ENCODE results near the gene EID2B. TPM values are rescaled to one million over a fixed set of nuclear protein-coding genes. Genes with fewer than 3 reads are reported as not detected.

EID2B gene
- total and polyA plus RNA-seq, 10 of the 15 experiments (the other 5 are each of a cell fraction or from before 2014, with no cell fraction given) = 2.9 to 10.1 (median 5.0) TPM

GRCh38 chr19:39550197-39550596, 17.5 kb upstream of the EID2B start (continued):
- no peak for TF ChIP-seq POLR2AphosphoS2 (IDR thresholded peaks at IDR 0.05; ENCODE audit: low read depth, low read length)

GRCh38 chr19:39546599-39546998, 13.9 kb upstream of the EID2B start:
- Histone ChIP-seq H4K20me1 (ENCODE audit: control insufficient read depth, insufficient read depth) (no peaks in the 10 kb centered on the region), H3K4me3 (no peak overlapping the region), H3K4me2 (ENCODE audit: control insufficient read depth, insufficient read depth) (no peak overlapping the region), H3K36me3 (ENCODE audit: control insufficient read depth in 2 of 2, insufficient read depth in 2 of 2, low read length in 1 of 2) (no peaks in the 10 kb centered on the region), H3K27me3 (replicated peaks in 1 of 2; ENCODE audit: control insufficient read depth in 2 of 2, insufficient read depth in 2 of 2, low read length in 1 of 2) (no peaks in the 10 kb centered on the region; a peak in 1 of 4 replicates), H3K9me3 (replicated peaks; ENCODE audit: control insufficient read depth, insufficient read depth, low read length) (no peaks in the 10 kb centered on the region), H3K79me2 (ENCODE audit: control insufficient read depth, insufficient read depth, low read length) (no peaks in the 10 kb centered on the region), H3K9ac (ENCODE audit: control insufficient read depth, insufficient read depth, low read length) (no peak overlapping the region), H3K4me1 (ENCODE audit: control insufficient read depth, insufficient read depth, low read length) (peaks cover 1% of the 10 kb centered on the region), H2AFZ (ENCODE audit: control insufficient read depth, low read depth, low read length) (no peak overlapping the region), H3K27ac (ENCODE audit: control insufficient read depth, insufficient read depth) (no peak overlapping the region)
- ChIA-PET CTCF (interaction anchor here (1.1 to 15.0 kb wide), 4 partner anchors 9 to 128 kb away, joined by 3 to 248 read pairs (median 6); partner anchors contain the start of gene EID2B), SMC1A (ENCODE audit: uncharacterized antibody, unreplicated experiment) (interaction anchor here (1.0 to 3.0 kb wide), 4 partner anchors 22 to 129 kb away, joined by 3 to 20 read pairs (median 4); no protein-coding TSS in a partner anchor), RAD21 (ENCODE audit: unreplicated experiment) (interaction anchor here (0.9 to 1.5 kb wide), 2 partner anchors 107 to 125 kb away, joined by 3 read pairs; no protein-coding TSS in a partner anchor), POLR2A (interaction anchor here (0.6 to 1.1 kb wide), 2 partner anchors 97 to 126 kb away, joined by 3 to 4 read pairs; no protein-coding TSS in a partner anchor)
- intact Hi-C loops (cut with micrococcal nuclease; ENCODE audit: unreplicated experiment) (no loop called here), in situ Hi-C loops (cut with MboI) (loop anchor here (5.0 kb wide), 1 partner anchor 296 kb away; no protein-coding TSS in a partner anchor)
- no peak for FAIRE-seq
- 33% methylated on average over 8 of the region's 8 CpGs for WGBS (ENCODE audit: insufficient coverage, insufficient replicate concordance, low lambda C conversion rate, missing lambda C conversion rate)
- ATAC-seq = no peak
- TF ChIP-seq FOXK2 (IDR thresholded peaks at IDR 0.05) = no peak
- no peak for TF ChIP-seq LARP7 (IDR thresholded peaks at IDR 0.05)
- no peak for TF ChIP-seq SP1 (IDR thresholded peaks at IDR 0.05; ENCODE audit: low read depth, low read length)
- no peak for TF ChIP-seq ZNF24 (IDR thresholded peaks at IDR 0.05)
- TF ChIP-seq MTA3 (IDR thresholded peaks at IDR 0.05; ENCODE audit: borderline replicate concordance, low read length) = no peak
- no peak for TF ChIP-seq SKIL (IDR thresholded peaks at IDR 0.05; ENCODE audit: low read depth, poor library complexity, severe bottlenecking)
- no peak for TF ChIP-seq BACH1 (IDR thresholded peaks at IDR 0.05; ENCODE audit: borderline replicate concordance)
- no peak for TF ChIP-seq EP300 (IDR thresholded peaks at IDR 0.05; ENCODE audit: borderline replicate concordance in 1 of 2, control insufficient read depth in 1 of 2, low read depth in 2 of 2, low read length in 2 of 2)
- TF ChIP-seq TBL1XR1 (IDR thresholded peaks at IDR 0.05; ENCODE audit: low read depth, low read length) = no peak
- no peak for TF ChIP-seq ZNF592 (IDR thresholded peaks at IDR 0.05)
- TF ChIP-seq ZNF384 (IDR thresholded peaks at IDR 0.05; ENCODE audit: borderline replicate concordance, low read depth, low read length) = no peak
- TF ChIP-seq BMI1 (IDR thresholded peaks at IDR 0.05; ENCODE audit: borderline replicate concordance) = no peak
- no peak for TF ChIP-seq NR2C2 (IDR thresholded peaks at IDR 0.05; ENCODE audit: borderline replicate concordance, control insufficient read depth, insufficient read length, low read depth)
- TF ChIP-seq ZZZ3 (IDR thresholded peaks at IDR 0.05; ENCODE audit: control insufficient read depth, insufficient read length, low read depth) = no peak
- TF ChIP-seq SIN3A (IDR thresholded peaks at IDR 0.05; ENCODE audit: low read depth, low read length) = no peak
- TF ChIP-seq ZBED1 (IDR thresholded peaks at IDR 0.05; ENCODE audit: borderline replicate concordance) = no peak
- BruUV-seq (replicated peaks) = no TSS peak
- no peak for DNase-seq (ENCODE audit: low read depth, low spot score)
